GM18907 (cell line): Measurements from ENCODE around the gene RPL7A.
"Not testable (repeated sequence)": the region's sequence is repeated elsewhere in the genome, so short reads cannot be mapped to it uniquely, and the experiment has no call there.

Source experiments
- ATAC-seq: cut with Tn5 transposase; IDR thresholded peaks from one replicate; pipeline ENCODE4 v1.9.1; 2021; ENCODE audit warnings: mild to moderate bottlenecking, moderate library complexity; ENCODE audit not compliant: unreplicated experiment

RPL7A gene

GRCh38 chr9:133347985-133348717 lies at the start of gene RPL7A, which contains the start of gene MED22:
Gene RPL7A (plus strand): TSS chr9:133348218. CDS start chr9:133348244, 26 bp downstream.
Gene MED22 (minus strand): TSS chr9:133348131. CDS start chr9:133346662, 1,469 bp downstream.
- peak; percentile 72 for ATAC-seq

- ATAC-seq, result not testable (repeated sequence)
These were observed 48.0 kb upstream of the RPL7A start for GRCh38 chr9:133299996-133300395.

GRCh38 chr9:133301253-133302230 lies 46.5 kb upstream of the RPL7A start:
- no peak for ATAC-seq

GRCh38 chr9:133303266-133304157 lies 44.5 kb upstream of the RPL7A start:
- ATAC-seq, result no peak

- no peak for ATAC-seq
These were observed 43.9 kb upstream of the RPL7A start for GRCh38 chr9:133304158-133304470.

GRCh38 chr9:133304477-133305377 lies 43.3 kb upstream of the RPL7A start:
- no peak for ATAC-seq

GRCh38 chr9:133305731-133306130 lies 42.3 kb upstream of the RPL7A start:
- ATAC-seq, result no peak

- no peak for ATAC-seq
These were observed 41.5 kb upstream of the RPL7A start for GRCh38 chr9:133306242-133307204.

GRCh38 chr9:133307301-133307700 lies 40.7 kb upstream of the RPL7A start:
- no peak for ATAC-seq

- no peak for ATAC-seq
These were observed 38.4 kb upstream of the RPL7A start for GRCh38 chr9:133309608-133310007.

GRCh38 chr9:133315997-133316396 lies 32.0 kb upstream of the RPL7A start:
- no peak for ATAC-seq

- ATAC-seq, result not testable (repeated sequence)
These were observed 30.5 kb upstream of the RPL7A start for GRCh38 chr9:133317551-133317950.

- ATAC-seq, result no peak
These were observed 27.6 kb upstream of the RPL7A start for GRCh38 chr9:133320421-133320881.

GRCh38 chr9:133321411-133321935 lies 26.5 kb upstream of the RPL7A start:
- no peak for ATAC-seq

- ATAC-seq, result no peak
These were observed 25.3 kb upstream of the RPL7A start for GRCh38 chr9:133322701-133323100.

GRCh38 chr9:133323211-133323610 lies 24.8 kb upstream of the RPL7A start:
- ATAC-seq, result no peak

- ATAC-seq, result no peak
These were observed 23.9 kb upstream of the RPL7A start for GRCh38 chr9:133323991-133324703.

GRCh38 chr9:133327021-133327420 lies 21.0 kb upstream of the RPL7A start:
- not testable (repeated sequence) for ATAC-seq
